H9 (cell line): ENCODE measurements around the gene ZC3H7B. TPM values are rescaled to one million over a fixed set of nuclear protein-coding genes. Genes with fewer than 3 reads are reported as not detected.

Source experiments
- DNase-seq: peaks from one replicate; pipeline ENCODE4 v3.0.0-alpha.2; 2017
- H2AFZ ChIP-seq: one replicate; pipeline ENCODE4 v1.6.1; 2013; ENCODE audit warnings: mild to moderate bottlenecking, low read length, control low read depth, moderate library complexity
- H2AK5ac ChIP-seq: 2 replicates; pipeline ENCODE4 v1.6.1; 2013; ENCODE audit warnings: low read length, control low read depth, mixed read lengths; ENCODE audit not compliant: insufficient read length
- H2BK120ac ChIP-seq: one replicate; pipeline ENCODE4 v1.6.1; 2013; ENCODE audit warnings: low read depth, mild to moderate bottlenecking, low read length, control low read depth, inconsistent platforms; ENCODE audit not compliant: poor library complexity, severe bottlenecking
- H2BK12ac ChIP-seq: 2 replicates; pipeline ENCODE4 v1.6.1; 2013; ENCODE audit warnings: low read length, control low read depth, mixed read lengths, low read depth; ENCODE audit not compliant: insufficient read length
- H2BK15ac ChIP-seq: 2 replicates; pipeline ENCODE4 v1.6.1; 2013; ENCODE audit warnings: low read depth, low read length, control low read depth
- H2BK20ac ChIP-seq: one replicate; pipeline ENCODE4 v1.6.1; 2013; ENCODE audit warnings: low read depth, mild to moderate bottlenecking, low read length, control low read depth, inconsistent platforms; ENCODE audit not compliant: poor library complexity, severe bottlenecking
- H2BK5ac ChIP-seq: 2 replicates; pipeline ENCODE4 v1.6.1; 2013; ENCODE audit warnings: low read length, control low read depth, mixed read lengths; ENCODE audit not compliant: insufficient read length
- H3K14ac ChIP-seq: 2 replicates; pipeline ENCODE4 v1.6.1; 2013; ENCODE audit warnings: low read length, control low read depth; ENCODE audit not compliant: insufficient read depth
- H3K18ac ChIP-seq: 2 replicates; pipeline ENCODE4 v1.6.1; 2013; ENCODE audit warnings: low read depth, mild to moderate bottlenecking, mixed read lengths, low read length, control low read depth; ENCODE audit not compliant: insufficient read length
- H3K23ac ChIP-seq: 2 replicates; pipeline ENCODE4 v1.6.1; 2013; ENCODE audit warnings: low read length, control low read depth, mixed read lengths, low read depth; ENCODE audit not compliant: insufficient read length
- H3K23me2 ChIP-seq: 2 replicates; pipeline ENCODE4 v1.6.1; 2013; ENCODE audit warnings: low read depth, mild to moderate bottlenecking, mixed read lengths, low read length, control low read depth; ENCODE audit not compliant: insufficient read length, poor library complexity, severe bottlenecking
- H3K27ac ChIP-seq: 2 replicates; pipeline ENCODE4 v1.5.1; 2013; ENCODE audit warnings: low read length, control low read depth, mixed read lengths, low read depth; ENCODE audit not compliant: insufficient read length
- H3K27me3 ChIP-seq: 2 replicates; pipeline ENCODE4 v1.6.1; 2013; ENCODE audit warnings: low read length, control low read depth, inconsistent platforms; ENCODE audit not compliant: insufficient read depth
- H3K4ac ChIP-seq: 2 replicates; pipeline ENCODE4 v1.6.1; 2013; ENCODE audit warnings: low read depth, mild to moderate bottlenecking, control low read depth, inconsistent platforms, low read length, moderate library complexity
- H3K4me1 ChIP-seq: 2 replicates; pipeline ENCODE4 v1.6.1; 2013; ENCODE audit warnings: low read length, control low read depth, inconsistent platforms; ENCODE audit not compliant: insufficient read depth
- H3K4me2 ChIP-seq: 2 replicates; pipeline ENCODE4 v1.6.1; 2013; ENCODE audit warnings: low read length, control low read depth, mixed read lengths; ENCODE audit not compliant: insufficient read length, insufficient read depth
- H3K56ac ChIP-seq: 2 replicates; pipeline ENCODE4 v1.6.1; 2013; ENCODE audit warnings: low read depth, mild to moderate bottlenecking, mixed read lengths, low read length, control low read depth; ENCODE audit not compliant: insufficient read length
- H3K79me1 ChIP-seq: 2 replicates; pipeline ENCODE4 v1.6.1; 2013; ENCODE audit warnings: low read depth, mild to moderate bottlenecking, moderate library complexity, low read length, control low read depth, inconsistent platforms; ENCODE audit not compliant: insufficient read depth, poor library complexity, severe bottlenecking
- H3K79me2 ChIP-seq: 2 replicates; pipeline ENCODE4 v1.6.1; 2013; ENCODE audit warnings: low read length, control low read depth, inconsistent platforms; ENCODE audit not compliant: insufficient read depth
- H3K9ac ChIP-seq: 2 replicates; pipeline ENCODE4 v1.6.1; 2013; ENCODE audit warnings: low read length, control low read depth, mixed read lengths; ENCODE audit not compliant: insufficient read length; ENCODE audit errors: extremely low read depth
- H3K9me3 ChIP-seq: one replicate; pipeline ENCODE4 v1.6.1; 2013; ENCODE audit warnings: low read depth, low read length, inconsistent platforms; ENCODE audit not compliant: control insufficient read depth
- H3T11ph ChIP-seq: one replicate; pipeline ENCODE4 v1.6.1; 2013; ENCODE audit warnings: mild to moderate bottlenecking, low read length, control low read depth, inconsistent platforms
- H4K20me1 ChIP-seq: one replicate; pipeline ENCODE4 v1.6.1; 2013; ENCODE audit not compliant: control insufficient read depth, insufficient read length, insufficient read depth
- H4K5ac ChIP-seq: 2 replicates; pipeline ENCODE4 v1.6.1; 2013; ENCODE audit warnings: low read depth, mild to moderate bottlenecking, mixed read lengths, low read length, control low read depth; ENCODE audit not compliant: insufficient read length
- H4K8ac ChIP-seq: replicated peaks from 2 replicates; pipeline ENCODE4 v1.6.1; 2013; ENCODE audit warnings: low read length, control low read depth, mixed read lengths, low read depth; ENCODE audit not compliant: insufficient read length
- H4K91ac ChIP-seq: 2 replicates; pipeline ENCODE4 v1.6.1; 2013; ENCODE audit warnings: low read depth, mild to moderate bottlenecking, moderate library complexity, mixed read lengths, low read length, control low read depth; ENCODE audit not compliant: insufficient read length
- H3K27ac Mint-ChIP-seq, 3 experiments: 2 replicates in 2 of 3; 3 replicates in 1 of 3; pipeline ENCODE4 v1.8.0; 2020 to 2021; ENCODE audit warnings: mixed read lengths in 3 of 3, mild to moderate bottlenecking in 1 of 3, moderate library complexity in 1 of 3
- H3K27me3 Mint-ChIP-seq: 2 replicates; pipeline ENCODE4 v1.8.0; 2021; ENCODE audit warnings: low read depth, mild to moderate bottlenecking, moderate library complexity, mixed read lengths
- H3K36me3 Mint-ChIP-seq, 3 experiments: 2 replicates in 2 of 3; 3 replicates in 1 of 3; pipeline ENCODE4 v1.8.0; 2020 to 2021; ENCODE audit warnings: low read depth in 3 of 3, mixed read lengths in 3 of 3; ENCODE audit not compliant: insufficient read depth in 1 of 3
- H3K4me1 Mint-ChIP-seq, 2 experiments: 2 replicates each; pipeline ENCODE4 v1.8.0; 2020; ENCODE audit warnings: mixed read lengths in 2 of 2
- H3K4me3 Mint-ChIP-seq, 2 experiments: 2 replicates in 1 of 2; 3 replicates in 1 of 2; pipeline ENCODE4 v1.8.0; 2020 to 2021; ENCODE audit warnings: mild to moderate bottlenecking in 2 of 2, mixed read lengths in 2 of 2, moderate library complexity in 1 of 2
- H3K9me3 Mint-ChIP-seq, 2 experiments: 2 replicates in 1 of 2; 3 replicates in 1 of 2; pipeline ENCODE4 v1.8.0; 2020; ENCODE audit warnings: mild to moderate bottlenecking in 2 of 2, mixed read lengths in 2 of 2, moderate library complexity in 1 of 2
- WGBS: extraction: QIAGEN DNeasy Blood & Tissue Kit; methylation state at CpG from one replicate; pipeline ENCODE4 v1.1.7; 2013; ENCODE audit warnings: missing lambda C conversion rate, low lambda C conversion rate, mixed read lengths; ENCODE audit not compliant: insufficient read length; ENCODE audit errors: extremely low coverage; 5-methylcytosine and 5-hydroxymethylcytosine counted together
- total RNA-seq: library from RNA; stranded (reverse); gene quantifications from 2 replicates; pipeline ENCODE4 v1.2.1, GENCODE V29; 2021
- TF ChIP-seq, protein P1 (sequence below): fragments of 200-600 bp; sonication (generic); conservative IDR thresholded peaks from 3 replicates; pipeline ENCODE4 v1.8.0; 2021; ENCODE audit warnings: antibody characterized with exemption, mild to moderate bottlenecking

Gene ZC3H7B
- total RNA-seq, 1 experiment from 2014 or later, result 69.3 TPM

DNA sequence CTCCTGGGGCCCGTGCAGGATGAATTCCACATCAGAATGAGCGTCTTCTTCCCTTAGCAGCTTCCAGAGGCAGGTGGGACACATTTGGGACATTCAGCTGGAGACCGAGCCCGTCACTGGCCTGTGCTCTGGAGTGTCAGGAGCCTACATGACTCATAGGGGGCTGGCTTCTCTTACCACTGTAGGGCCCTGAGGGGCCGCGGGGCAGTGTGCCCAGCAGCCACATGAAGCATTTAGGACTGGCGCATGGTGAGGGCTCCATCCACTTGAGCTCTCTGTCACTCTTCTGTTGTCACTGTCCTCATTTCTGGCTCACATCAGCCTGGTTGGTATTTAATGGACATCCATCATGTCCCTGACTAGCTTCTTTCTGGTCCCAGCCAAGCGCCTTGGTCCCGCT is 42.4 kb downstream of the ZC3H7B start:
- no peak overlapping the region for H3K56ac ChIP-seq
- no peak overlapping the region for H3K4ac ChIP-seq
- Mint-ChIP-seq H3K9me3 (no peaks in the 10 kb centered on the region), H3K4me1 (no peaks in the 10 kb centered on the region), H3K36me3 (peaks cover 9 to 65% (median 63%) of the 10 kb centered on the region in 3 experiments; a peak in 6 of 7 replicates), H3K27me3 (no peaks in the 10 kb centered on the region; the same call in 1 of the 2 replicates), H3K27ac (peak overlapping the region in 2 of 3 experiments; percentile 44 to 90; a peak in 2 of 7 replicates), H3K4me3 (no peak overlapping the region)
- no peak overlapping the region for H2BK120ac ChIP-seq
- no CpG with 5 or more reads among the region's 9 CpGs for WGBS
- no peaks in the 10 kb centered on the region for H3K9me3 ChIP-seq
- H3K27ac ChIP-seq, result no peak overlapping the region
- H4K8ac ChIP-seq, result no peak overlapping the region
- no peaks in the 10 kb centered on the region for H3K79me2 ChIP-seq
- H3T11ph ChIP-seq, result no peak overlapping the region
- DNase-seq, result no peak
- no peak overlapping the region for H3K18ac ChIP-seq
- TF ChIP-seq, protein P1, sequence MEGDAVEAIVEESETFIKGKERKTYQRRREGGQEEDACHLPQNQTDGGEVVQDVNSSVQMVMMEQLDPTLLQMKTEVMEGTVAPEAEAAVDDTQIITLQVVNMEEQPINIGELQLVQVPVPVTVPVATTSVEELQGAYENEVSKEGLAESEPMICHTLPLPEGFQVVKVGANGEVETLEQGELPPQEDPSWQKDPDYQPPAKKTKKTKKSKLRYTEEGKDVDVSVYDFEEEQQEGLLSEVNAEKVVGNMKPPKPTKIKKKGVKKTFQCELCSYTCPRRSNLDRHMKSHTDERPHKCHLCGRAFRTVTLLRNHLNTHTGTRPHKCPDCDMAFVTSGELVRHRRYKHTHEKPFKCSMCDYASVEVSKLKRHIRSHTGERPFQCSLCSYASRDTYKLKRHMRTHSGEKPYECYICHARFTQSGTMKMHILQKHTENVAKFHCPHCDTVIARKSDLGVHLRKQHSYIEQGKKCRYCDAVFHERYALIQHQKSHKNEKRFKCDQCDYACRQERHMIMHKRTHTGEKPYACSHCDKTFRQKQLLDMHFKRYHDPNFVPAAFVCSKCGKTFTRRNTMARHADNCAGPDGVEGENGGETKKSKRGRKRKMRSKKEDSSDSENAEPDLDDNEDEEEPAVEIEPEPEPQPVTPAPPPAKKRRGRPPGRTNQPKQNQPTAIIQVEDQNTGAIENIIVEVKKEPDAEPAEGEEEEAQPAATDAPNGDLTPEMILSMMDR, result no peak
- H3K27me3 ChIP-seq, result no peaks in the 10 kb centered on the region
- H4K91ac ChIP-seq, result no peak overlapping the region
- H2AK5ac ChIP-seq, result no peak overlapping the region
- H3K79me1 ChIP-seq, result no peaks in the 10 kb centered on the region
- no peak overlapping the region for H2BK15ac ChIP-seq
- no peak overlapping the region for H2AFZ ChIP-seq
- no peak overlapping the region for H3K14ac ChIP-seq
- no peak overlapping the region for H2BK20ac ChIP-seq
- H3K23me2 ChIP-seq, result no peaks in the 10 kb centered on the region
- H2BK12ac ChIP-seq, result no peak overlapping the region
- H4K20me1 ChIP-seq, result no peaks in the 10 kb centered on the region
- no peak overlapping the region for H4K5ac ChIP-seq
- no peak overlapping the region for H3K9ac ChIP-seq
- H3K4me1 ChIP-seq, result no peaks in the 10 kb centered on the region
- no peak overlapping the region for H3K4me2 ChIP-seq
- H3K23ac ChIP-seq, result no peak overlapping the region
- H2BK5ac ChIP-seq, result no peak overlapping the region
